Loucy (cell line): ENCODE measurements around the gene ADCY9.

Source experiments
- EZH2phosphoT487 ChIP-seq: fragments of 200-600 bp; IDR thresholded peaks from 2 replicates; pipeline ENCODE4 v1.6.1; 2018; ENCODE audit warnings: antibody characterized with exemption, mild to moderate bottlenecking, moderate library complexity, borderline replicate concordance
- TF ChIP-seq, protein P1 (sequence below): fragments of 200-600 bp; sonication (generic); conservative IDR thresholded peaks from 2 replicates; pipeline ENCODE4 v1.5.1; 2014; ENCODE audit warnings: mild to moderate bottlenecking, antibody characterized with exemption, low read length

DNA sequence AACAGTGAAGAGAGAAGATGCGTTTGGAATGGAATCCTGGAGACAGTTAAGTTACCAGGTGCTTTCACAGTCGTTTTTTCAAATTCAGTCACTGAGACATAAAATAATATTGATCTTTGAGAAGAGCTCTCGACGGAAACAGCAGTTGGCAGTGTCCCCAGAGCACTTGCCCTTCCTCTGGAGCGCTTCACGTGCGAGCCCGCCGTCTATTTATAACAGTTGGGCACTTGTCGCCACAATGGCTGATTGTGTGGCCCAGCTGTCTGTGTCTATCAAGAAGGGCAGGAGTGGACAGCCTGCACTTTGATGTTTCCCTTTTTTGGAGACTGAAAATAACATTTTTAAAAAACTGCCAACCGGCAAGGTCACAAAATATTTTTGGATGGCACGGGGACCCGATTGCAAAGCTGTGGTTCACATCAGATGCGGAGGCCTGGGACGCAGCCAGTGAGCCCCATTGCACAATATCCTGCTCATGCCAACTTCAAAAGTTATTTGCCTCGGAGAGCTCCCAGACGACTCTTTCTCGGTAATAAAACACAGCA lies 62.9 kb downstream of the ADCY9 start:
- TF ChIP-seq, protein P1, sequence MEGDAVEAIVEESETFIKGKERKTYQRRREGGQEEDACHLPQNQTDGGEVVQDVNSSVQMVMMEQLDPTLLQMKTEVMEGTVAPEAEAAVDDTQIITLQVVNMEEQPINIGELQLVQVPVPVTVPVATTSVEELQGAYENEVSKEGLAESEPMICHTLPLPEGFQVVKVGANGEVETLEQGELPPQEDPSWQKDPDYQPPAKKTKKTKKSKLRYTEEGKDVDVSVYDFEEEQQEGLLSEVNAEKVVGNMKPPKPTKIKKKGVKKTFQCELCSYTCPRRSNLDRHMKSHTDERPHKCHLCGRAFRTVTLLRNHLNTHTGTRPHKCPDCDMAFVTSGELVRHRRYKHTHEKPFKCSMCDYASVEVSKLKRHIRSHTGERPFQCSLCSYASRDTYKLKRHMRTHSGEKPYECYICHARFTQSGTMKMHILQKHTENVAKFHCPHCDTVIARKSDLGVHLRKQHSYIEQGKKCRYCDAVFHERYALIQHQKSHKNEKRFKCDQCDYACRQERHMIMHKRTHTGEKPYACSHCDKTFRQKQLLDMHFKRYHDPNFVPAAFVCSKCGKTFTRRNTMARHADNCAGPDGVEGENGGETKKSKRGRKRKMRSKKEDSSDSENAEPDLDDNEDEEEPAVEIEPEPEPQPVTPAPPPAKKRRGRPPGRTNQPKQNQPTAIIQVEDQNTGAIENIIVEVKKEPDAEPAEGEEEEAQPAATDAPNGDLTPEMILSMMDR, result no peak
- no peak for TF ChIP-seq EZH2phosphoT487
